Panc1 (cell line): Measurements from ENCODE around the gene SSTR1.

ENCODE experiments used
- CTCF ChIP-seq: fragments of 450-650 bp; IDR thresholded peaks from 2 replicates; pipeline ENCODE4 v1.5.1; 2017; ENCODE audit warnings: mild to moderate bottlenecking
- POLR2AphosphoS5 ChIP-seq: IDR thresholded peaks from 2 replicates; pipeline ENCODE4 v1.6.1; 2012; ENCODE audit warnings: mild to moderate bottlenecking, low read depth, low read length, moderate library complexity
- REST ChIP-seq, 2 experiments: IDR thresholded peaks; 2 replicates each; pipeline ENCODE4 v1.6.1; 2011 to 2012; ENCODE audit warnings: low read depth in 2 of 2, control low read depth in 1 of 2, low read length in 1 of 2, mild to moderate bottlenecking in 1 of 2, moderate library complexity in 1 of 2; ENCODE audit not compliant: insufficient read depth in 1 of 2
- TCF7L2 ChIP-seq: IDR thresholded peaks from 2 replicates; pipeline ENCODE4 v1.6.1; 2011; ENCODE audit warnings: mild to moderate bottlenecking, low read depth, low read length, inconsistent platforms

- no peak for TF ChIP-seq CTCF
- TF ChIP-seq POLR2AphosphoS5, result no peak
- no peak for TF ChIP-seq REST (IDR thresholded peaks at IDR 0.05; ENCODE audit: insufficient read depth in 1 of 2, low read depth in 2 of 2, low read length in 1 of 2)
- no peak for TF ChIP-seq TCF7L2
Observed at GRCh38 chr14:38253676-38254075, 46.0 kb downstream of the SSTR1 start.
